Activated T-cell treated with anti-CD3 and anti-CD28 coated beads for 48 hours (primary cell): ENCODE results near the gene HOXB9.

Source experiments
- DNase-seq: peaks from one replicate; pipeline ENCODE4 v3.0.0-alpha.2; 2020; ENCODE audit warnings: low read depth

HOXB9 gene

DNA sequence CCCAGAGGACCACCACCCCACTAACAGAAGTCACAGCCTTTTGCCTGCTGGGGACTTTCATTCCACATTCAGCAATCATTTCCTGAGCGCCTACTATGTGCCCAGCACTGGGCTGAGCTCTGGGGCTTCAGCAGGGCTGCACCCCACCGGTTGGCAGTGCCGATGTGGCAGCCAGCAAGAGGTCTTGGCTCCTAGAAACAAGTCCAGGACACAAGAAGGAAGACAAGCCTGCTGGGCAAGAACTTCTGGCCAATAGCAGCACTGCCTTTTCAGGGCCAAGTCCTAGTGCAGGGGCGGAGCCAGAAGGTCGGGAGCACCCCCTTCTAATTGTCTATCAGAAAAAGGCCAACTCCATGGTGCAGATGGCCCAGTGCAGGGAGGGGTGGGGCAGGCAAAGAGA lies 13.0 kb upstream of the HOXB9 start:
- DNase-seq, result no peak

DNA sequence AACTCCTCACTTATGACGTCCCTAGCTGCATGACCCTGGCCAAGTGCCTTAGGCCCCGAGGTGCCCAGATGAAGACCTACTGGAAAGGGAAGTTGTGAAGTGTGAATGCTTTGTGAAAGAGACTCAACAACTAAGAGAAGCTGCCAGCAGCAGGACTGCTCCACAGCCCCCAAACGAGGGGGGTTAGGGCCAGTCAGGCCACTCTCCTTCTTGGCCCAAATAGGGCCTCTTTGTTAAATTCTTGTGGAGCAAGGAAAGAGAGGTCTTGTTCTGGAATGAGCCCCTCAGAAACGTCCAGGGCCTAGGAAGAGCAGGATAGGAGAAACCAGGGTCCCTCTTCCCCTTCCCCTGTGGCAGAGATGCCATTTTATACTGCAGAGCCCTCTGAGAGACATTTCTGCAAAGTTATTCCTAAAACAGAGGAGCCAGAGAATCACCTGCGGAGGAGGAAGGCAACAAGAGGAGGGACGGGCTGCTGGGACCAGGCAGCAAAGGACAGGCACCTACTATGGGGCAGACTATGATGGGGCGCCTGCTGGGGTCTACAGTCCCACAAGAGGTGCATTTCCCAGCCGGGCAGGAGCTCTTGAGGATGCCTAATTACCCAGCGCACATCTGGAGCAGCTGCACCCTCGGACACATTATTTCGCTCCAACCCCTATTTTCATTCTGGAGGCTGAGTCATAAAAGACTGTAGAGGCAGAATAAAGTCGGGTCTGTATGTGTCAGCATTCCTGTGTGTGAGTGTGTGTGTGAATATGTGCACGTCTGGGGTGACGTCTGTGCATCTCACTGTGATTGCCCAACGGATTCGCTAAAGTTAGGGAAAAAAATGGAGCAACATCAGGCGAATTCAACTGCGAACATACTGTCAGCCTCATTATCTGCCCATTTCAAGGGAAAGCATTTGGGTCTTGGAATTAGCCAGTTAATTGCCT lies 11.4 kb upstream of the HOXB9 start:
- no peak for DNase-seq

DNA sequence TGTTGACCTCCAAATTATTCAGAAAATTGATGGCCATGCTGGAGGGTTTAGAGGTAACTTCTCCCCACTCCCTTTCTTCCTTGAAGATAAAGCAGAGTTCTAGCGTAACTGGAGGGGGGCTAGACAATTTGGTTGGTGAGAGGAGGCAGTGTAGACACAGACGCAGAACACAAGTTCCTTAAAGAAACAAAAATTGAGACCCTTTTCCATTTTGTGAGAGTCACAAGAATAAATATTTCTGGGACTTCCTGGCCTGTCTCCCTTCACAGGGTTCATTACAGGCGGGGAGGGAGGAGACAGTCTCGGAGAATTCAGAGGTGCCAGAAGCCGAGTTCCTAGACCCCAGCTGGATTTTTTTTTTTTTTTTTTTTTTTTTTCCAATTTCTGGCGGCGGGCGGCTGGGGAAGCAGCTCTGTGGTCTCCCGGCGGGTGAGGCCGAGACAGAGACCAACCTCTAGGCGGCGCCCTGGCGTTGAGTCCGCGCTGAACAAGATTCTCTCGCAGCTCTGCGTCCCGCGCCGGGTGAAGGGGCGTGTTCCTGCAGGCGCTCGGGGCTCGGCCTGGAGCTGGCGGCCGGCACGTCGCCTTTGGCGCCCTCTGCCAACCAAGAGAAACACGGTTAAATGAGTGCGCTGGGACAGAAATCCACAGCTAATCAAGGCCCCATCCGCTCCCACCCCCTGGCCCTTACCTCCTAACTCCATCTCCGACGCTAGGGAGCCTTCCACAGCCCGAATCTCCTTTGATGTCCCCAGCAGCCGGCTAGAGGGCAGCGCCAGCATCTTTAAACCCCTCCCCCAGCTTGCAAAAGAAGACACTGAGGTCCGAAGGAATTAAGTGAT lies 10.2 kb upstream of the HOXB9 start:
- DNase-seq, result peak; percentile 82

DNA sequence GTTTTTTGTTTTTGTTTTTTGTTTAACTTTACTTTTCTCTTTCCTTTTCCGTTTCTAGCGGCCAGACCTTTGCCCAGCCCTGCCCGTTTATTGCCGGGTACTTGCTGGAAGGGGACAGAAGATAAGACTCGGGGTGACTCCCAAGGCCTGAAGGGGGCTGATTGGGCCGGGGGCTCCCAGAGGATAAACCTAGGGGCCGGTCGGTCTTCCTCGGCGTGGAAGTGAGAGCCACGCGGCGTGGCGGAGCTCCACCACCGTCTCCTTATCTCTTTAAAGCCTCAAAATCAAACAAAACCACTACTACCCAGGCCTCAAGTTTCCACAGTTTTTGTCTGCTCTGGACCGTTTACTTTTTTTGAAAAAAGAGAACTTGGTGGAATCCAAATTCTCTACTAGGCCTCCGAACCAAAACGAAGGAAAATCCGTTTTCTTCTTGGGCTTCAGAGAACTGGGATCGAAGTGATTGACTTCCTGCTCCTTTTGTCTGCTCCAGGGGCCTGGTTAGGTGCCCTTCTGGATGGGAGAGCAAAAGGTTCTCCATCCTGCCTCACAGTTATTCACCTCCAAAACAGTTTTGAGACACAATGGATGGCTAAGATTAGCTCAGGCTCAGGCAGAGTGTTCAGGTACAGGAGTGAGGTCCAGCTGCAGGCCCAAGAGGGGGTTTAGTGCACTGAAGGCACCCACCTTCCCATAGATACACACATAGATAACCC lies 8.5 kb upstream of the HOXB9 start:
- no peak for DNase-seq

DNA sequence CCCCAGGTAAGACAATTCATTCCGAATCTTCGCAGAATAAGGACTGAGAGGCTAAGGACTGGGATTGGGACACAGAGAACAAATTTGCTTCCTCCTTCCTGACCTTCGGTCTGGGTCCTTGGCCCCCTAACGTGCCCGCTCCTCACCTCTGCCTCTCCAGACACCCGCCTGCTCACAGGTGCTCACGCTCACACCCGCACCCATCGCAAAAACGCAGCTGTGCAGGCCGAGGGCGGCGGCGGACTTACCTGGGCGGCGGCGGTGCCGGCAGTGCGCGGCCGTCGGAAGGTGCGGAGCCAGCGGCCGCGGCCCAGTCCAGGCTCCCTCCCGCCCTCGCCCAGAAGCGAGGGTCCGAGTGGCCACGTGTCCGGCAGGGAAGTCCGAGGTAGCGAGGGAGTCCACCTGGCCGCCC lies 7.1 kb upstream of the HOXB9 start:
- DNase-seq, result no peak

DNA sequence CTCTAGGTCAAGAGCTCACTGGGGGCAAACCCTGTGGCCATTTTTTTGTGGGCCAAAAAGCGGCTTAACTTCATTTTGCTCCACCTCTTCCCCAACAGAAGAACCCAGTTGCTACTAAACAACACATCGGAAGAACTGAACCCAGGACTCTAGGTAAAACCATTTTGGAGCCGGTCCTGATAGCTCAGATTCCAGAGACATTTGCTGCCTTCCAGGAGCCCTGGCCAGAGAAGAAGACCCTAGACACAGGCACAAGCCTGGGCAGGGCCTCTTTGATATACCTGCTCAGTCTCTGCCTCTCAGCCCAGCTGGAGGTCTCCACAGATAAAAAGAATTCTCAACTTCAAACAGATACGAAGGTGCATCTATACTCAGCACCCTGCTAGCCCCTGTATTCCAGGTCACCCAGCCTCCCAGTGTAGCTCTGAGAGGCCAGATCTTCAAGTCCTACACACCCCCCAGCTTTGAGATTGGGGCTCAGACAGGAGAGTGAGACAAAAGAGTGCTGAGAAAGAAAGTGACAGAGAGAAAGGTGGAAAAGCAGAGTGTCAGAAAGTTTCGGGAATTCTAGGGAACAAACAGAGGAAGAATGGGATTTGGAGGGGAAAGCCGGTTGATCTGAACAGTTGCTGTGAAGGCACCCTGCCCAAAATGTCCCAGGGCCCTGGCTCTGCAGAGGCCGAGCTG lies 6.6 kb upstream of the HOXB9 start:
- DNase-seq, result no peak

DNA sequence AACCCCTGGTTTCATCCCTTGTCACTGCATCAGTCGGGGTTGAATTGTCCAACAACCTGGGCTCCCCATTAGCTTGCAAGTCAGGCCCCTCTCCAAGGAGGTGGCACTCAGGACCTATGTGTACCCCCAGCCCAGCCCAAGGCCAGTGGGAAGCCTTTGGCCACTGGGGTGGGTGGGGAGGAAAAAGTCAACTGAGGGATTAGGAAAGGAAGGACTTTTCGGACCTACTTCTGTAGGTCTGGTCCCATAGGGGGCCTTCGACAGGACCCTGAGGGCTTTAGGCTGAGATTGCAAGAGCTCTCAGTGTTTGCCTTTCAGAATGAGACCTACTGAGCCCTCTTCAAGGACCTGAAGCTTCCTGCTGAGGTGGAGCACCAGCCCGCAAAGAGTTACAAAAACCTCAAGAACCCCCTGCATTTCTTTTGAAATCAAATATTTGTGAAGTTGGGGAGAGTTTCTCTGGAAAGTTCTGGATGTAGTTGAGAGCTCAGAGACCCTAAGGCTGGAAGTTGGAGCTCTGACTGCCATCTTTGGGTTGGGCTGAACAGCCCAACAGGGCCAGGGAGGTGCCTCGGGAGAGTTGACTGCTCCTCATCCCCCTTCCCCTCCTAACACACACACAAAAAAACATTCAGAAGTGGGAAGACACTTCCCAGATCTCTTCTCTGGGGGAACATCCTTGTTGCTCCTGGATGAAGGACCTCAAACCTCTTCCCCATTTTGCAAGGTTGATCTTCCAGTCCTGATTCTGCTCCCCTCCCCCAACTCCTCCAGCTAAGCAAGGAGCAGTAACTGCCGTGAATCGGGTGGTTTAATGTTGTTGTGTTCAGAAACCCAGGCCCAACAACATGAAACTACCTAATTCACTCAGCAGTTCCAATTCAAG lies 5.8 kb upstream of the HOXB9 start:
- DNase-seq, result no peak

DNA sequence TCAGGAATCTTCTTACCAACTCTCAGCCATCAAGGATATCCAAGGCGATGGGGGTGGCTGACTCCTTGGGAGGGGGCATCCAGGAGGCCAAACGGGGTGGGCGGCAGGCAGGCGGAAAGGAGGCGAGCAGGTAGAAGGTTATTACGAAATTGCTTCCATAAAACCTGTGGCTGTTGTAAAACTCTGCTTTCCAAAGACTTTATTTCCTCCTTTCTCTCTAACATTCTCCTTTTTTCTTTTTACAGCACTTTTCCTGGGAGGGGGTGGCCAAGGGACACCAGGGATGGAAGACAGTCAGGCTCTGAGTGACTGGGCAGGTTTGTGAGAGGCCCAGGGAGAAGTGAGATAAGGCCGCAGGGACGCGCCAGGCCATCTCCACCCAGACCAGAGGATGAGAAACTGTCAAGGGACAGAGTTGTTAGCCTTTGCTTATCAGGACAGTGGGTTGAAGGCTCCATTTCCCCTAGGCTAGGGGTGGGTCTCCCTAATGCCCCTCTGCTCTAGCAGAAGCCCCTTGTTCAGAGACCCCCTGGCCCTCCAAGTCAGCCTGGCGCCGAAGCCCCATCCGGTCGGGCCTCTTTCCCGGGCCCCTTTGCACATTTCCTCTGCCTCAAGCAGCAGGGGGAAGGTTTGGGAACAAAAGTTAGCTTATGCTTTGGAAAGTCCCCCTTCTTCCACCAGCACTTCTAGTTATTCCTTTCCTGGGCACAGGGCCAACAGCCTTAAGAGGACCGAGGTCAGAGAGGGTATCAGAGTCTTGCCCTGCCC lies 5.0 kb upstream of the HOXB9 start:
- no peak for DNase-seq

DNA sequence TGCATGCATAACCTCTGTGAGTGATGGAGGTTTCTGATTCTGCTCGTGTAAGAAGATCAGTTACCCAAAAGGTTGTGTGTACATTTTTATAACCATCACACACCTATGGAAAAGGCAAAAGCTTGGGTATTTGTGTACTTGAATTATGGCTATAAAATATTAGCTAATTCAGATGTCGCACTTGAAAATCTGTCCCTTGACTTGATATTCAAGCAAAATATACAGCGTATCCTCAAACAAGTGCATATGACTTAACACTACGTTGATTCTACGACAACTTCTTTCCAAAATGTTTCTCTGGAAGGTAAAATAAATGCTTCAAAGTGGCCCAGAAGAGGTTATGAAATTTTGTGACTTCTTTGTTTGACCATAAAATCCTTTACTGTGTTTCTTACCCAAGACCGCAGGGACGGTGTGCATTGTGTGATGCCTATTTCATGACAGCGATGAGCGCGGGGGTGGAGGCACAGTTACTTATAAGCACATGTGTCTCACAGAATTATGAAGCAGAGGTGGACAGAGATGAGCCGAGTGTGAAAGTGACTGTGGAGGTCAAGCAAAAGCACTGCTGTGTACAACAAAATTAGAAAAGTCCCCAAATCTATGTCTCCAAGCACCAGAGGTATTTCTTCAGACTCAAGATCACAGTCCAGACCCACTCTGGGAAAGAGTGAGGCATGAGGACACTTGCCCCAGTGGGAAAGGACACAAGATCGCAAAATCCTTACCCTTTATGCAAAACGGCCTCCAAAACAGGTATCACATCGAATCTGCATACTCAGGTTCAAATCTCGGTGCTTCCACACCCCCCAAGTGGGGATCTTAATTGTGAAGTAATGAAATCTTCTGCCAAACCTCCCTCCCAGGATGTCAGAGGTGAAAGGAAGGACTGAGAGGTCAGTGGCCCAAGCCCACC lies 4.1 kb upstream of the HOXB9 start:
- no peak for DNase-seq

DNA sequence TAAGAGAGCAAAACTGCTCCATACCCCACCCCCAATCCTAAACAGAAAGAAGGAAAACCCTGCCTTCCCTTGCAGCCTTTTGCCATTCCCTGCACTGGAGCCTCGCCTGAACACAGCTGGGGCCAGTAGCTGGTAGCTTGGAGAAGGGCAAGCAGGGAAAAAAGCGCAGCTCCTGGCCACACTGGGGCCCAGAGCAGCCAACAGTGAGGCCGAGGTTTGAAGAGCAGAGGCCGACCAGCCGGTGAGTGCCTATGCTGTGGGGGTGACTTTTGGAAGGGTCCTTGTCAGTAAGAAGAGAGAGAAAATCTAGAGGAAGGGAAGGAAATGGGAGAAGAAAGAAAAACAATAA lies 3.2 kb upstream of the HOXB9 start:
- no peak for DNase-seq

DNA sequence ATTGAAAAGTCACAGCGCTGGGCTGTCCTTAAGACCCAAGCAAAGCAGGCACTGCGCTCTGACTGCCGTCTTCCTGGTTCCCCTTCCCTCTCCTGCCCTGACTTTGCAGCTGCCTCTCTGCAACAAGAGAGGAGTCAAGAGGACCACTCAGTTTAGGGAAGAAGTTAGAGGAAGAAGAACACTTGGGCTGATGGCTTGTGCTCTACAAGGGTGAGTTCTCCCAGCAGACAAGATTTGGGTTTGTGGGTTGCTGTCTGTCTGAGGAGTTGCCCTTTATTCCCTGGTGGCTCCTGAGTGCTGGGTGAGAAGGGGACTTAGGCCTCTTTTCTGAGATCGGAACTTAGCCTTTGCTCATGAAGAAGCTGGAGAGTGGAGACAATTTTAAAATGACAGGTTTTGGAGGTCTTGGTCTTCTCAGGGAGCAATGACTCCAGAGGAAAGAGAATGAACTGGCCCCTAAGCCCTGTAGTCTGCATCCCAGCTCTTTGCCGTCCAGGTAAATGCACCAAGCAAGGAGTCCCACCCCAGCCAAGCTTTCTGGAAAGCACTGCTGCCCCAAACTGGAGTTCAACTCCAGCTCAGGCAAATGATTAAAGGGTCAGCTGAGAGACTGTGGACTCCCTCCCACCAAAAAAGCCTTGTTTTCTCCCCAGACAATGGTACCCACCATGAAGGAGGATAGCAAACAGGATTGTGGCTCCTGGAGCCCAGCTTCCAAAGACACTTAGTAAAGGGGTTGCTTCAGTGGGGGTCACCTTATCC lies 2.7 kb upstream of the HOXB9 start:
- no peak for DNase-seq

DNA sequence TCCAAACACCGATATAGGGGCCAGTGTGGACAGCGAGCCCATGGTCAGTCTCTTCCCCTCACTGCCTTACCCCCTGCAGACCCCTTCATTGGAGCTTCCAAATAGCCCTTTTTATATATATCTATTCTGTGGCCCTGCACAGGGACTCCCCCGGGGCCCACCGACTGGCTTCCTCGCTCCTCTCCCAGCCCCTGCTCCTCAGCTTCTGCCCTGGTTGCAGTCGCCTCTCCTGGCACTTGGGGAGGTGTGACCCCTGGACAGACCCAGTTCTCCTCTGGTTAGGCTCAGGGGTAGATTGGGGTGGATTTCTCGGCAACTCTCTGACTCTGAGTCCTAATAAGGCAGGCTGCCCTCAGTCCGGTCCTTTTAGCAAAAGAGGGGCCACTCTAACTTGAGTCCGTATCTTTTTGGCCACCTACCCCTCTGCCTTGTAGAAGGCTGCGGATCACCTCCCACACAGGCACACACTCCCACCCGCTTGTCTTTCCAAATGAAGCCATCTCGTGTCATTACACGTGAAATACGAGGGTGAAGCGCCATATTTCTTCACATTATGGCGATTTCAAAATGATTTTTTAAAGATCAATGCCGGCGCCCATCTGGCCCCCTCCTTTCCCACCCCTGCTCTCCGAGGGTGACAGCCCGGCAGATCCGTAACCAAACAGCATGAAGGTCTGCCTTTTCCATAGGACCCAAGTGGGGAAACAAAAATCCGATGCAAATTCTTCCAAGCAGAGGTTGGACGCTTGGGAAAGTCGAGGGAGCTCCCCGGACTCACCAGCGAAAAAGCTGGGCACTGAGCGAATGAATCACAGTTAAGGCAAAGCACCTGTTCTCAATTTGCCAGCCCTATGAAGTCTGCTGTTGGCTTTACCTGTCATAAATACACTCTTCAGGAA lies 1.7 kb upstream of the HOXB9 start:
- no peak for DNase-seq

DNA sequence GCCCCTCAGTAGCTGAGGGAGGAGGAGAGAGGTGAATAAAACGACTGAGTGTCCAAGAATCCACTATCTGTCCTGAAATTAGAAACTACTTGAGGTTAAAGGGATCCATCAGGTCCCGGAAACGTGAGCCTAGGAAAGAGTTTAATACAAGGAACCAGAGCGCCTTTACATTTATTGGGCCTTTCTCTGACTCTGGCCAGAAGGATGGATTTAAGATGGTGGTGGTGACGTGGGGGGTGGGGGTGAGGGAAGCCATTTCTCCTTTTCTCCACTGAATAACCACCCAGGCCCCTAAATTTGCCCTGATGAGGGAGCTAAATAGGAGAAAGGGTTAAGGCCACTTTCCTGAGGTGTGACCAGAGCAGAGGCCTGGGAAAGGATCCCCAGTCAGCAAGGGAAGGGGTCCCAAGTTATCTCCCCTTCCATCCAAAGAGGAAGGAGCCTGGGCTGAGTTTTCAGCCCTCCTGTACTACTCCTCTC lies 1.0 kb upstream of the HOXB9 start:
- no peak for DNase-seq

DNA sequence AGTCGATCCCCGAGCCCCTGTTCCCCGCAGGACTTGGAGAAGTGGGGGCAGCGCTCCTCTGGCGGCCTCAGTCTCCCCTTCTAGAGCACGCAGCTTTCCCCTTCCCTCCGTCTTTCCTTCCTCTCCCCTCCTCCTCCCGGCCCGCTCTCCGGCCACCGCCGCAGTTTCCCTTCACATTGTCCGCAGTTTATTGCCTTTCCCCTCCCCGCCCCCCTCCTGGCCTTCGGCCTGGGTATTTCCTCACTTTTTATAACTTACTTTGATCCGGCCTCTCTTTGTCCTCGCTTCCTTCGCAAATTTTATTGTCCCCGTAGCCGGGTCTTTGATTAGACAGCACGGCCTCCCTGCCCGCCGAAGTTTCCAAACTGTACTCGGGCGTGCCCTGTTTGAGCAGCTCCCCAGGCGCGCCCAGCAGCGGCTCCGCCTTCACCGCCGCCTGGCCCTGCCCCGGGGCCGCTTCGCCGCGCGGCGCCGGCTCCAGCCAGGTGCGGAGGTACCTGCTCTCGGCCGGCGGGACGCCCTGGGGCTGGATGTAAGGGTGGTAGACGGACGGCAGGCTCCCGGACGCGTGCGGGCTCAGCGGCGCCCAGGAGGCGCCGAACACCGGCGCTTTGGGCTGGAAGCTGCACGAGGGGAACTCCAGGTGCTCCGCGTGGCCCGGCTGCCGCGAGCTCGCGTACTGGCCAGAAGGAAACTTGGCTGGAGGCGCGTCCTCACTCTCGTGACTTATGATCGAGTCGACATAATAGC lies 488 bp downstream of the HOXB9 start:
- no peak for DNase-seq

DNA sequence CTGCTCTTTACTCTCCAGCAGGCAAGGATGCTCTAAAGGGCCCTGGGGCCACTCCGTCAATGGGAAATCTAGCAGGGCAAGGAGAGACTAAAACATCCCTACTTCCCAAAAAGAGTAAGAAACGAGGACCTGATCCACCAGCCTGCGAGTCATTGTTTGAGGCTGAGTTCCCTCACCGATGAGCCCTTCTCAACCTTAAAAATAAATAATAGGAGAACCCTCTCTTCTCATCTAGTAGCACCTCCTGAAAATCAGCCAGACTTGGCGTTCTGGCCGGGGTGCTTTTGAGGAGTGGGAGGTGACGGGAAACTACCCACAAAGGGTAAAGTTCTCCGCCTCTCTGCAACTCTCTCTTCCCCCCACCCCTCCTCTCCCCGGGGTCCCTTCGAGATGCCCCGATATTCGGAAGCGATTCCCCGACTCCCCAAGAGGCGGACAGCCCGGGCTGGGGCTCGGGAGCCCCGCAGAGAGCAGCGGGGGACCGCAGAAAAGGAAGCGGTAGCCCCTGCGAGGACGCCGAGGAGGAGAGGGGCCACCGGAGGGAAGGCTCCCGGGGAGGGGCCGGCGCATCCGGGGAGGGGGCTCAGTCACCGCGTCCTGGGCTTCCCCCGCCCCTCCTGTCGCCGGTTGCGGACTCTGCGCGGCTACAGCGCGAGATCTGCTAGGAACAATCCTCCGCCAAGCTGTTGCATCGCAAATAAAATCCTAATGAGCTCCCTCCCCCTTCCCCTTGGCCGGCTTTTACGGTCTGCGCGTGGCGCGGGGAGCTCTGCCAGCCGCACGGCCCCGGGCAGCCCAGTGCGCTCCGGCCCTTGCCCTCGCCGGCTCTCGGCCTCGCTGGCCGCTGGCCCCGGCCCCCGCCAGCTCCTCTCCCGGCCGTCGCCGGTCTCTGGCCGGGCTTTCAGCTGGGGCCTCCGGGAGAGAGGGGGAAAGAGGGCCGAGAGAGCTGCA lies 1.3 kb downstream of the HOXB9 start:
- no peak for DNase-seq
